Measurements from ENCODE around the gene IPO8. TPM values are rescaled to one million over a fixed set of nuclear protein-coding genes. Genes with fewer than 3 reads are reported as not detected.

Gene IPO8
- total RNA-seq, 1 experiment from 2014 or later, result 48.0 TPM

DNA sequence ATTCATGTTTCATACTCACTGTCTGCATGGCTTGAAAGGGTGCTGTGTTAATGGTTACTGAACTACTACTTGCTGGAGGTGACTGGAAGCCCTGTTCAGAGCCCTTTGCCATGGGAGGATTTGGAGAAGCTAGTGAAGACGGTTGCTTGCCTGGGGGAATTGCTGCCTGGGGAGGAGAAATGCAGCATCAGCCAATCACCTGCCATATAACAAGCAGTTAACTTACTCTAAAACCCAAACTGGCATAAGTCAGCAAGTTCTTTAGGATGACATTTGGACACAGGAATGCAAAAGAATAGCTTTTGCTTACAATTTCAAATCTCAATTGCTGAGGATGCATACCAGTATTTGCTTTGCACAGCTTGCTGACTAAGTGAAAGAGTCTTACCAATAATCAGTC is 23.4 kb upstream of the IPO8 start:
- H2BK15ac ChIP-seq (ENCODE audit: low read depth, low read length), result no peak overlapping the region
- no peak overlapping the region for H4K5ac ChIP-seq (ENCODE audit: insufficient read length, low read depth, low read length)
- no peaks in the 10 kb centered on the region for H3K27me3 Mint-ChIP-seq (ENCODE audit: low read depth)
- H4K20me1 ChIP-seq (ENCODE audit: control insufficient read depth, insufficient read depth, insufficient read length), result no peaks in the 10 kb centered on the region
- no peak overlapping the region for H2AK5ac ChIP-seq (ENCODE audit: insufficient read length, low read length)
- H2BK12ac ChIP-seq (ENCODE audit: insufficient read length, low read depth, low read length), result no peak overlapping the region
- no peaks in the 10 kb centered on the region for H3K9me3 ChIP-seq (ENCODE audit: control insufficient read depth, low read depth, low read length)
- H3K27me3 ChIP-seq (ENCODE audit: insufficient read depth, low read length), result no peaks in the 10 kb centered on the region
- no peaks in the 10 kb centered on the region for H3K79me1 ChIP-seq (ENCODE audit: insufficient read depth, low read depth, low read length, poor library complexity, severe bottlenecking)
- no peaks in the 10 kb centered on the region for H3K79me2 ChIP-seq (ENCODE audit: insufficient read depth, low read length)
- H3K4me1 ChIP-seq (ENCODE audit: insufficient read depth, low read length), result no peaks in the 10 kb centered on the region
- no peak overlapping the region for H4K8ac ChIP-seq (replicated peaks; ENCODE audit: insufficient read length, low read depth, low read length)
- H3K4me1 Mint-ChIP-seq, result no peaks in the 10 kb centered on the region
- H3K18ac ChIP-seq (ENCODE audit: insufficient read length, low read depth, low read length), result no peak overlapping the region
- H3K27ac ChIP-seq (ENCODE audit: insufficient read length, low read depth, low read length), result no peak overlapping the region
- no peaks in the 10 kb centered on the region for H3K23me2 ChIP-seq (ENCODE audit: insufficient read length, low read depth, low read length, poor library complexity, severe bottlenecking)
- H2BK5ac ChIP-seq (ENCODE audit: insufficient read length, low read length), result no peak overlapping the region
- no CpG with 5 or more reads among the region's 1 CpG for WGBS (ENCODE audit: extremely low coverage, insufficient read length, low lambda C conversion rate)
- H2AFZ ChIP-seq (ENCODE audit: low read length), result no peak overlapping the region
- no peak overlapping the region for H3T11ph ChIP-seq (ENCODE audit: low read length)
- H3K9ac ChIP-seq (ENCODE audit: extremely low read depth, insufficient read length, low read length), result no peak overlapping the region
- no peak overlapping the region for H2BK120ac ChIP-seq (ENCODE audit: low read depth, low read length, poor library complexity, severe bottlenecking)
- no peak overlapping the region for H3K4me2 ChIP-seq (ENCODE audit: insufficient read depth, insufficient read length, low read length)
- H3K4me3 Mint-ChIP-seq, result no peak overlapping the region
- no peaks in the 10 kb centered on the region for H3K9me3 Mint-ChIP-seq
- no peak for DNase-seq
- TF ChIP-seq CTCF (conservative IDR thresholded peaks at IDR 0.05), result no peak
- H3K36me3 Mint-ChIP-seq (ENCODE audit: insufficient read depth in 1 of 3, low read depth in 3 of 3), result peaks cover 16 to 90% (median 59%) of the 10 kb centered on the region in 3 experiments; a peak in 6 of 7 replicates
- no peak overlapping the region for H3K27ac Mint-ChIP-seq
- H2BK20ac ChIP-seq (ENCODE audit: low read depth, low read length, poor library complexity, severe bottlenecking), result no peak overlapping the region
- H3K14ac ChIP-seq (ENCODE audit: insufficient read depth, low read length), result no peak overlapping the region
- H3K4ac ChIP-seq (ENCODE audit: low read depth, low read length), result no peak overlapping the region
- H3K56ac ChIP-seq (ENCODE audit: insufficient read length, low read depth, low read length), result no peak overlapping the region
- H4K91ac ChIP-seq (ENCODE audit: insufficient read length, low read depth, low read length), result no peak overlapping the region
- H3K23ac ChIP-seq (ENCODE audit: insufficient read length, low read depth, low read length), result no peak overlapping the region

Data from H9 (cell line).